MM.1S (cell line): ENCODE results near the gene VAV3.

ENCODE experiments used
- EZH2 ChIP-seq: fragments of 300-600 bp; sonication (generic); optimal IDR thresholded peaks from 2 replicates; pipeline ENCODE3; 2017; ENCODE audit warnings: low read depth, mild to moderate bottlenecking, antibody characterized with exemption, low read length, mixed read lengths
- TF ChIP-seq, protein P1 (sequence below): fragments of 300-600 bp; sonication (generic); IDR thresholded peaks from 2 replicates; pipeline ENCODE4 v1.5.1; 2016; ENCODE audit warnings: antibody characterized with exemption, low read length, mixed read lengths

DNA sequence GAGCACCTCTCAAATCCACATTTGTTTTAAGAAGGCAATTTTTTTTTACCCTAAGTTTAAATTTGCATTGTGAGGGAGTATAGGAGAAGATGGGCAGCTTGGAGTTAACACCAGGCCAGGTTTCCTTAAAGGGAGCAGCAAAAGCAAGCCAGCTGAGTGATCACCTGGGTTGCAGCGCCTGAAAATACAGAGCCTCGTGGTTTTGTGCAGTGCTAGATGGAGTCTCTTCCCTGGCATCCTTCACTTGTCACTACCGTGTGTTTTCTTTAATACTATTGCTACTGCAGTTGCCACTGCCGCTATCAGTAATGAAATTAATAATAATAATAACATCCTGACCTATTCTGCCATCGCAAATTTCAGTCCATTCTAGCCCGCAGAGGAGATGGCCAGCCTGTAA, 35.2 kb upstream of the VAV3 start:
- TF ChIP-seq, protein P1, sequence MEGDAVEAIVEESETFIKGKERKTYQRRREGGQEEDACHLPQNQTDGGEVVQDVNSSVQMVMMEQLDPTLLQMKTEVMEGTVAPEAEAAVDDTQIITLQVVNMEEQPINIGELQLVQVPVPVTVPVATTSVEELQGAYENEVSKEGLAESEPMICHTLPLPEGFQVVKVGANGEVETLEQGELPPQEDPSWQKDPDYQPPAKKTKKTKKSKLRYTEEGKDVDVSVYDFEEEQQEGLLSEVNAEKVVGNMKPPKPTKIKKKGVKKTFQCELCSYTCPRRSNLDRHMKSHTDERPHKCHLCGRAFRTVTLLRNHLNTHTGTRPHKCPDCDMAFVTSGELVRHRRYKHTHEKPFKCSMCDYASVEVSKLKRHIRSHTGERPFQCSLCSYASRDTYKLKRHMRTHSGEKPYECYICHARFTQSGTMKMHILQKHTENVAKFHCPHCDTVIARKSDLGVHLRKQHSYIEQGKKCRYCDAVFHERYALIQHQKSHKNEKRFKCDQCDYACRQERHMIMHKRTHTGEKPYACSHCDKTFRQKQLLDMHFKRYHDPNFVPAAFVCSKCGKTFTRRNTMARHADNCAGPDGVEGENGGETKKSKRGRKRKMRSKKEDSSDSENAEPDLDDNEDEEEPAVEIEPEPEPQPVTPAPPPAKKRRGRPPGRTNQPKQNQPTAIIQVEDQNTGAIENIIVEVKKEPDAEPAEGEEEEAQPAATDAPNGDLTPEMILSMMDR, result no peak
- no peak for TF ChIP-seq EZH2
